Epithelial cell of prostate (primary cell): Measurements from ENCODE around the gene RNF41.

ENCODE experiments used
- DNase-seq: peaks from one replicate; pipeline ENCODE4 v3.0.0-alpha.2; 2011; ENCODE audit warnings: low read depth, low spot score
- H3K27ac ChIP-seq: fragments of 450-650 bp; 2 replicates; pipeline ENCODE4 v1.5.1; 2017; ENCODE audit warnings: mild to moderate bottlenecking

Gene RNF41

GRCh38 chr12:56219840-56220239 lies 1.9 kb downstream of the RNF41 start:
- no peak overlapping the region for H3K27ac ChIP-seq
- no peak for DNase-seq

GRCh38 chr12:56216461-56216860 lies 5.3 kb downstream of the RNF41 start:
- no peak overlapping the region for H3K27ac ChIP-seq
- no peak for DNase-seq

- no peak overlapping the region for H3K27ac ChIP-seq
- DNase-seq = no peak
Measured at GRCh38 chr12:56213878-56214277, 7.8 kb downstream of the RNF41 start.

GRCh38 chr12:56212361-56212760 lies 9.4 kb downstream of the RNF41 start:
- no peak for DNase-seq
- no peak overlapping the region for H3K27ac ChIP-seq

- H3K27ac ChIP-seq = no peak overlapping the region
Measured at GRCh38 chr12:56208006-56208405, 13.7 kb downstream of the RNF41 start.

GRCh38 chr12:56206452-56207166 lies 15.1 kb downstream of the RNF41 start:
- H3K27ac ChIP-seq = no peak overlapping the region
- no peak for DNase-seq

More at GRCh38 chr12:56208006-56208405, 13.7 kb downstream of the RNF41 start:
- DNase-seq = no peak

GRCh38 chr12:56205445-56205844 lies 16.3 kb downstream of the RNF41 start:
- no peak overlapping the region for H3K27ac ChIP-seq
- no peak for DNase-seq

GRCh38 chr12:56204275-56204674 lies 17.4 kb downstream of the RNF41 start:
- no peak overlapping the region for H3K27ac ChIP-seq
- DNase-seq = no peak

- no peak overlapping the region for H3K27ac ChIP-seq
- no peak for DNase-seq
Measured at GRCh38 chr12:56202838-56203237, 18.9 kb downstream of the RNF41 start.

GRCh38 chr12:56202366-56202765 lies 19.4 kb downstream of the RNF41 start:
- DNase-seq = no peak
- no peak overlapping the region for H3K27ac ChIP-seq

GRCh38 chr12:56198836-56199235 lies 22.9 kb downstream of the RNF41 start:
- no peak for DNase-seq
- H3K27ac ChIP-seq = no peak overlapping the region

GRCh38 chr12:56197921-56198635 lies 23.6 kb downstream of the RNF41 start:
- H3K27ac ChIP-seq = no peak overlapping the region
- DNase-seq = no peak

GRCh38 chr12:56196818-56197550 lies 24.7 kb downstream of the RNF41 start:
- H3K27ac ChIP-seq = peak overlapping the region; percentile 48
- peak; percentile 27 for DNase-seq

- peak; percentile 24 for DNase-seq
- no peak overlapping the region for H3K27ac ChIP-seq
Measured at GRCh38 chr12:56193025-56193578, 28.6 kb downstream of the RNF41 start.

- DNase-seq = no peak
- H3K27ac ChIP-seq = no peak overlapping the region
Measured at GRCh38 chr12:56192582-56192981, 29.1 kb downstream of the RNF41 start.

- H3K27ac ChIP-seq = peak overlapping the region; percentile 91
- DNase-seq = no peak
Measured at GRCh38 chr12:56190695-56191155, 31.0 kb downstream of the RNF41 start.

GRCh38 chr12:56189918-56190694 lies 31.6 kb downstream of the RNF41 start:
- peak; percentile 18 for DNase-seq
- H3K27ac ChIP-seq = peak overlapping the region; percentile 91

- peak within 1 kb of the TSS; percentile 91 for H3K27ac ChIP-seq
- DNase-seq = peak; percentile 10
Measured at GRCh38 chr12:56189099-56189917, 32.4 kb downstream of the RNF41 start, which contains the start of gene SMARCC2. SMARCC2 (minus strand) TSS chr12:56189483; CDS start chr12:56189461, 22 bp downstream.

- DNase-seq = no peak
- peak overlapping the region; percentile 91 for H3K27ac ChIP-seq
Measured at GRCh38 chr12:56188778-56189098, 33.0 kb downstream of the RNF41 start.
